Astrocyte (in vitro differentiated cells and primary cell): Measurements from ENCODE around the gene SYNGR4.

Experiments used
- EZH2 ChIP-seq: IDR thresholded peaks from 2 replicates; pipeline ENCODE4 v1.6.1; 2012; ENCODE audit warnings: mild to moderate bottlenecking, low read length, inconsistent platforms; ENCODE audit not compliant: insufficient read depth
- TF ChIP-seq, protein P1 (sequence below): IDR thresholded peaks from 2 replicates; pipeline ENCODE4 v1.5.1; 2011; ENCODE audit warnings: low read depth, mild to moderate bottlenecking, inconsistent platforms, low read length, moderate library complexity; ENCODE audit not compliant: insufficient read depth

GRCh38 chr19:48398375-48399235, 34.4 kb downstream of the SYNGR4 start:
- TF ChIP-seq, protein P1, sequence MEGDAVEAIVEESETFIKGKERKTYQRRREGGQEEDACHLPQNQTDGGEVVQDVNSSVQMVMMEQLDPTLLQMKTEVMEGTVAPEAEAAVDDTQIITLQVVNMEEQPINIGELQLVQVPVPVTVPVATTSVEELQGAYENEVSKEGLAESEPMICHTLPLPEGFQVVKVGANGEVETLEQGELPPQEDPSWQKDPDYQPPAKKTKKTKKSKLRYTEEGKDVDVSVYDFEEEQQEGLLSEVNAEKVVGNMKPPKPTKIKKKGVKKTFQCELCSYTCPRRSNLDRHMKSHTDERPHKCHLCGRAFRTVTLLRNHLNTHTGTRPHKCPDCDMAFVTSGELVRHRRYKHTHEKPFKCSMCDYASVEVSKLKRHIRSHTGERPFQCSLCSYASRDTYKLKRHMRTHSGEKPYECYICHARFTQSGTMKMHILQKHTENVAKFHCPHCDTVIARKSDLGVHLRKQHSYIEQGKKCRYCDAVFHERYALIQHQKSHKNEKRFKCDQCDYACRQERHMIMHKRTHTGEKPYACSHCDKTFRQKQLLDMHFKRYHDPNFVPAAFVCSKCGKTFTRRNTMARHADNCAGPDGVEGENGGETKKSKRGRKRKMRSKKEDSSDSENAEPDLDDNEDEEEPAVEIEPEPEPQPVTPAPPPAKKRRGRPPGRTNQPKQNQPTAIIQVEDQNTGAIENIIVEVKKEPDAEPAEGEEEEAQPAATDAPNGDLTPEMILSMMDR: no peak
- TF ChIP-seq EZH2: no peak
